ENCODE results near the gene CDH11. TPM values are rescaled to one million over a fixed set of nuclear protein-coding genes. Genes with fewer than 3 reads are reported as not detected.

Gene CDH11, protein sequence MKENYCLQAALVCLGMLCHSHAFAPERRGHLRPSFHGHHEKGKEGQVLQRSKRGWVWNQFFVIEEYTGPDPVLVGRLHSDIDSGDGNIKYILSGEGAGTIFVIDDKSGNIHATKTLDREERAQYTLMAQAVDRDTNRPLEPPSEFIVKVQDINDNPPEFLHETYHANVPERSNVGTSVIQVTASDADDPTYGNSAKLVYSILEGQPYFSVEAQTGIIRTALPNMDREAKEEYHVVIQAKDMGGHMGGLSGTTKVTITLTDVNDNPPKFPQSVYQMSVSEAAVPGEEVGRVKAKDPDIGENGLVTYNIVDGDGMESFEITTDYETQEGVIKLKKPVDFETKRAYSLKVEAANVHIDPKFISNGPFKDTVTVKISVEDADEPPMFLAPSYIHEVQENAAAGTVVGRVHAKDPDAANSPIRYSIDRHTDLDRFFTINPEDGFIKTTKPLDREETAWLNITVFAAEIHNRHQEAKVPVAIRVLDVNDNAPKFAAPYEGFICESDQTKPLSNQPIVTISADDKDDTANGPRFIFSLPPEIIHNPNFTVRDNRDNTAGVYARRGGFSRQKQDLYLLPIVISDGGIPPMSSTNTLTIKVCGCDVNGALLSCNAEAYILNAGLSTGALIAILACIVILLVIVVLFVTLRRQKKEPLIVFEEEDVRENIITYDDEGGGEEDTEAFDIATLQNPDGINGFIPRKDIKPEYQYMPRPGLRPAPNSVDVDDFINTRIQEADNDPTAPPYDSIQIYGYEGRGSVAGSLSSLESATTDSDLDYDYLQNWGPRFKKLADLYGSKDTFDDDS
- total RNA-seq = 10 to 100 TPM; 51.6 to 59.1 TPM

DNA sequence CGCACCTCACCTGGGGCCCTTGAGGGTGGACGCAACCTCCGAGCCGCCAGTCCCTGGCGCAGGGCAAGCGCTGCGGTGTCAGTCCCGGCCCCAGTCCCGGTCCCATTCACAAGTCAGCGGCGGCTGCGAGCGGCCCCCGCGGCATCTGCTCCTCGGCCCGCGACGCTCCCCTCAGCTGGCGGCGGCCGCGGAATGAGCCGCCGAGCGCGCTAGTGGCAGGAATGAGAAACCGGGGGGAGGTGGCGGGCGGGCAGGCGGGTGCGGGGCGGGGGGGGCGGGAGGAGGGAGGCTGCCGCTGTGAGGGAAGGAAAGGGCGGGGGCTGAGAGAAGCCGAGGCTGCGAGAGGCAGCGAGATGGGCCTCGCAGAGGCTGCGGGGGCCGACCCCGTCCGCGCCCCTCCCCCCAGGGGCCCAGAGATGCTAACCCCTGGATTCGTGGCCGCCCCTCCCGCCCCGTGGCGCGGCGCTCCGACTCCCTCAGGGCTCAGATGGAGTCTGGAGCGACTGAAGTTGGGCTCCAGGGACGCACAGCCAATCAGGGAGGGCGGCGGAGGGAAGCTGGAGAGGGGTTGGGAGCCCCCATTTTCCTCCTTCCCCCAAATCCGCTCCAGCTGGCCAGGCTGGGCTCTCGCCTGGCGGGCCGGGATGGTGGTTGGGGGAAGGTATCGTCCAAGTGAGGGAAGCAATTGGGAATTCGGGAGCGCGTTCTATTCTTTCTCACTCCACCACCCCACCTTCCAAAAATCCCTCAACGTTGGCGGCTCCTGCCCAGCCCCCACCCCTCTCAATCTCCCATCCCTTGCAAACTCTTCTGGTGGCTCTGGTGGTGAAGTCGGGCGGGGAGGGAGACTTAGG, at the start of gene CDH11:
TSS of gene CDH11 (minus strand) at position 194 of the 854 bp plus-strand sequence. CDS start 117,194 bp downstream, outside the sequence.
- DNase-seq (ENCODE audit: low spot score) = no peak
- Histone ChIP-seq H3K27ac (peak within 1 kb of the TSS; percentile 78 to 79), H3K4me3 (peak within 1 kb of the TSS; percentile 50 to 69), H3K9me3 (no peaks in the 10 kb centered on the region), H3K36me3 (no peaks in the 10 kb centered on the region), H3K4me1 (peaks cover 0 to 16% of the 10 kb centered on the region in 2 donors), H3K27me3 (no peaks in the 10 kb centered on the region)
- TF ChIP-seq, protein P1, sequence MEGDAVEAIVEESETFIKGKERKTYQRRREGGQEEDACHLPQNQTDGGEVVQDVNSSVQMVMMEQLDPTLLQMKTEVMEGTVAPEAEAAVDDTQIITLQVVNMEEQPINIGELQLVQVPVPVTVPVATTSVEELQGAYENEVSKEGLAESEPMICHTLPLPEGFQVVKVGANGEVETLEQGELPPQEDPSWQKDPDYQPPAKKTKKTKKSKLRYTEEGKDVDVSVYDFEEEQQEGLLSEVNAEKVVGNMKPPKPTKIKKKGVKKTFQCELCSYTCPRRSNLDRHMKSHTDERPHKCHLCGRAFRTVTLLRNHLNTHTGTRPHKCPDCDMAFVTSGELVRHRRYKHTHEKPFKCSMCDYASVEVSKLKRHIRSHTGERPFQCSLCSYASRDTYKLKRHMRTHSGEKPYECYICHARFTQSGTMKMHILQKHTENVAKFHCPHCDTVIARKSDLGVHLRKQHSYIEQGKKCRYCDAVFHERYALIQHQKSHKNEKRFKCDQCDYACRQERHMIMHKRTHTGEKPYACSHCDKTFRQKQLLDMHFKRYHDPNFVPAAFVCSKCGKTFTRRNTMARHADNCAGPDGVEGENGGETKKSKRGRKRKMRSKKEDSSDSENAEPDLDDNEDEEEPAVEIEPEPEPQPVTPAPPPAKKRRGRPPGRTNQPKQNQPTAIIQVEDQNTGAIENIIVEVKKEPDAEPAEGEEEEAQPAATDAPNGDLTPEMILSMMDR (IDR thresholded peaks at IDR 0.05) = peak in 1 of 2 donors; percentile 64

DNA sequence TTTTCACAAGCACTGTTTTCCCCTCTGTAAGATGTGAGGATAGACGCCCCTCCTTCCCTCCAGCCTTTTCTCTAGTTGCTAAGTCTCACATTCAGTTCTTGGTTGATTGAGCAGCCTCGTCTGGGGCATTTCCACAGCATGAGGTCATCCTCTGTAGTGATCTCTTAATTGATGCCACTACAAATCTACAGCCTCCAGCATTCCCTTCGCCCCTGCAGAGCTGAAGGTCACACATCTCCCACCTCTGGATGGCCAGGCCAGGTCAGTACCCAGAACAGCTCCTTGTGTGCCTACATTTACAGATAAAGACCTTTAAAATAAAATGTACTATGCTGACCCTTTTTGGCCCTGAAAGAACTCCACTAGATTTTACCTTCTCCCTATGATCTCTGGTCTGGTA, 32.5 kb upstream of the CDH11 start:
- no peaks in the 10 kb centered on the region for H3K36me3 ChIP-seq
- no peaks in the 10 kb centered on the region for H3K9me3 ChIP-seq
- TF ChIP-seq, protein P1 (IDR thresholded peaks at IDR 0.05) = no peak
- H3K27ac ChIP-seq = no peak overlapping the region
- H3K27me3 ChIP-seq = no peaks in the 10 kb centered on the region
- no peak for DNase-seq (ENCODE audit: low spot score)
- no peak overlapping the region for H3K4me3 ChIP-seq
- no peaks in the 10 kb centered on the region for H3K4me1 ChIP-seq

DNA sequence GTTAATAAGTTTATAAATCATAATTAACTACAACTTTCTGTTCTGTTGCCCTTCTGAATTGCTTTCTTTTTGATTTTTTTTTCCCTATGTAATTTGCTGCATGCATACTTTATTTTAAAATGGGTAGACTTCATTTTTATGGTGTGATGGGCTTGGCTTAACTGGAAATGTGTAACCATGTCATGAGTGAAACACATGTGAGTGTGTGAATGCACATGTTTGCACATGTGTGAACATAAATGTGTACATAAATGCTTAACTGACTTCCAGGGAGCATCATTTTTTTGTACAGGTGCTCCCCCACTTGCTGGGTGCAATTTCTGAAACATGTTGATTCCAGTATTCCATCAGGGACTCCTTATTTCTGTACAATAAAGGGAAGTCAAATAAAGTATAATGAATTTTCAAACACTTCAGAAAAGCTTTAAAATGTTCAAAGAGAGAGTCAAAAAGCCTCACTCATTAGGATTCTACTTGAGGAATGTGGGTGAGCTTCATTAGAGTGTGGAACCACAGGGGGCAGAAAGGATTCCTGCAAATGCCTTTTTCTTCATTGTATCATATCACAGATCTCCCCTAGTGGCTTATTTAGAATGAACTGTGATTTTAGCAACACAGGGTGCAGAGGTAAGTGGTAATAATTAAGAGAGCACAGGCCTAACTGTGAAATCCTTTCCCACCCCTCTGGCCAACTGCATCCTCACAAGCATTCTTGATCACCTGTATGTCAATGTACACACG, 31.7 kb upstream of the CDH11 start:
- H3K36me3 ChIP-seq = no peaks in the 10 kb centered on the region
- H3K4me3 ChIP-seq = no peak overlapping the region
- no peaks in the 10 kb centered on the region for H3K4me1 ChIP-seq

DNA sequence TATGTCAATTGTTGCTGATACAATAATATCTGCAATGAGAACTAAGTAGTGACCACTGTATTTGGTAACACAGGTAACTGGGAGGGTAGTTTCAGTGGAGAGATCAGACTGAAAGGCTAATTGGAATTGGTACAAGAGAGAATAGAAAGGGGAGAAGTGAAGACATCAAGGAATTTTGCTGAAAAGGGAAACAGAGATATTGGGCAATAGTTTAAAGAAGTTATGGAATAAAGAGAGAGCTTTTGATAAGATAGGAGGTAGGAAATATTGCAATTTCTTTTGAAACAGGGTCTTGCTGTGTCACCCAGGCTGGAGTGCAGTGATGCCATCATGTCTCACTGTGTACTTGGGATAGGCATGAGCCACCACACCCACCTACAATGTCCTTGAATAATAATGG, 26.9 kb upstream of the CDH11 start:
- Histone ChIP-seq H3K4me3 (no peak overlapping the region), H3K9me3 (no peaks in the 10 kb centered on the region), H3K36me3 (no peaks in the 10 kb centered on the region), H3K4me1 (no peaks in the 10 kb centered on the region), H3K27me3 (no peaks in the 10 kb centered on the region), H3K27ac (no peak overlapping the region)
- TF ChIP-seq, protein P1 (IDR thresholded peaks at IDR 0.05) = no peak
- DNase-seq (ENCODE audit: low spot score) = no peak

More for the DNA sequence above, 31.7 kb upstream of the CDH11 start:
- TF ChIP-seq, protein P1 (IDR thresholded peaks at IDR 0.05) = no peak
- Histone ChIP-seq H3K27ac (no peak overlapping the region), H3K27me3 (no peaks in the 10 kb centered on the region), H3K9me3 (no peaks in the 10 kb centered on the region)
- no peak for DNase-seq (ENCODE audit: low spot score)

DNA sequence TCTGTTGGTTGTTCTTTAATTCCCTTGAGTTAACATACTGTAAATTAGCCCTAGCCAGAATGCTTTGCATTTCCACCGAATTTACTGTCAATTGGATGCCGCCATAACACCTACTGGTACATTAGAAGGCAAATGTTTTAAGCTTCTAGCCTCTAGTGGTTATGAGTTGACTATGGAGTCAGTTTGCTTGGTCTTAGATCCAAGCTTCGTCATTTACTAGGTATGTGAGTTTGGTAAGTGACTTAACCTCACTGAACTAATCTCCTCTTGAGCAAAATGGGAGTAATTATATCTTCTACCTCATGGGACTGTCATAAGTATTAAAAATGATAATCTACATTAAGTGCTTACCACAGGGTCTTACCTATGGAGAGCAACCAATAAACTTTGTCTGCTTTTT, 20.4 kb upstream of the CDH11 start:
- Histone ChIP-seq H3K27ac (no peak overlapping the region), H3K36me3 (no peaks in the 10 kb centered on the region), H3K4me3 (no peak overlapping the region), H3K9me3 (no peaks in the 10 kb centered on the region), H3K27me3 (no peaks in the 10 kb centered on the region), H3K4me1 (no peaks in the 10 kb centered on the region)
- DNase-seq (ENCODE audit: low spot score) = no peak
- TF ChIP-seq, protein P1 (IDR thresholded peaks at IDR 0.05) = no peak
